ENCODE results near the gene LTBP2.

- no peak for TF ChIP-seq CTCF (IDR thresholded peaks at IDR 0.05)
- TF ChIP-seq EP300 (IDR thresholded peaks at IDR 0.05) = no peak
- TF ChIP-seq POLR2A (IDR thresholded peaks at IDR 0.05) = no peak
- TF ChIP-seq POLR2AphosphoS5 (IDR thresholded peaks at IDR 0.05) = peak; percentile 31 to 70 (median 58)
Observed at GRCh38 chr14:74638966-74639365, 26.9 kb upstream of the LTBP2 start.

Data from sigmoid colon (tissue), 4 donors.